HG03095 (cell line): ENCODE measurements around the gene ARFGEF2.
"Not testable (repeated sequence)": the region's sequence is repeated elsewhere in the genome, so short reads cannot be mapped to it uniquely, and the experiment has no call there.

Experiments used
- ATAC-seq: cut with Tn5 transposase; IDR thresholded peaks from one replicate; pipeline ENCODE4 v1.9.1; 2021; ENCODE audit warnings: moderate library complexity; ENCODE audit not compliant: unreplicated experiment

ARFGEF2 gene

GRCh38 chr20:48926821-48927220 is 5.3 kb downstream of the ARFGEF2 start:
- ATAC-seq: no peak

GRCh38 chr20:48928832-48929725 is 7.6 kb downstream of the ARFGEF2 start:
- no peak for ATAC-seq

DNA sequence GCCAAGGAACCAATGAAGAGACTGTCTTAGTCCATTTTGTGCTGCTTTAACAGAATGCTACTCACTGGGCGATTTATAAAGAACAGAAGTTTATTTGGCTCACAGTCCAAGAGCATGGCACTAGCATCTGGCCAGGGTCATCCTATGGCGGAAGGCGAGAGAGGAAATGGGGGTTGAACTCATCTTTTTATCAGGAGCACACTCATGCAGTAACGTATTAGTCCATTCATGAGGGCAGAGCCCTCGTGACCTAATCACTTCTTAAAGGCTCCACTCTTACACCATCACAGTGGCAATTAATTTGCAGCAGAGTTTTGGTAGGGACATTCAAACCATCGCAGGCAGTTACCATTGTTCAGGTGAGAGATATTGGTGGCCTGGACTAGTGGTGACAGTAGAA is 8.5 kb downstream of the ARFGEF2 start:
- no peak for ATAC-seq

- no peak for ATAC-seq
These were observed 9.4 kb downstream of the ARFGEF2 start for GRCh38 chr20:48930878-48931277.

- no peak for ATAC-seq
These were observed 10.2 kb downstream of the ARFGEF2 start for GRCh38 chr20:48931527-48932374.

DNA sequence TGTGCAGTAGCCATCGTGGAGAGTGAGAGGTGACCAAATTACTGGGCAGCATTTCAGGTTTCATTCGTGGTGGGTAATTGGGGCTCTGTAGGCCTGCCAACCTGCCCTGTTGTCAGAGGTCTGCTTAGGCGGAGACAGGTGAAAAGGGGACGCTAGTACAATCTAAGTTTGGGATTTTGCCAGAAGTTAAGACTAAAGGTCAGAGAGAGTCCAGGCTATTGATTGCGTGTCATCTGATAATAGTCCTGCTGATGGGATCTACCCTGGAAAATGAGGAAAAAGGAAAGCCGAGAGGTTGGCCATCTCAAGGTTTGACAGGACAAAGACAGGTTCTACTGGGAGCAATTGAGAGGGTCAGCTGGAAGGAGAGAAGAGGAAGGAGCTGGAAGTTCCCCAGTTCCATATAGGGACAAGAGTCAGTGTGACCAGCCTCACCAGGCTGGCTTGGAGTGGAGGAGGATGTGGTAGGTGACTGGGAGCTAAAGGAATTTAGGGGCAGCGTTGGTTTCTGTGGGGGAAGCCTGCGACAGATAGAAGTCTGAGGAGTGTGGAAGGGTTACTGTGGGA is 10.9 kb downstream of the ARFGEF2 start:
- ATAC-seq: no peak

GRCh38 chr20:48933017-48933766 is 11.7 kb downstream of the ARFGEF2 start:
- ATAC-seq: no peak

DNA sequence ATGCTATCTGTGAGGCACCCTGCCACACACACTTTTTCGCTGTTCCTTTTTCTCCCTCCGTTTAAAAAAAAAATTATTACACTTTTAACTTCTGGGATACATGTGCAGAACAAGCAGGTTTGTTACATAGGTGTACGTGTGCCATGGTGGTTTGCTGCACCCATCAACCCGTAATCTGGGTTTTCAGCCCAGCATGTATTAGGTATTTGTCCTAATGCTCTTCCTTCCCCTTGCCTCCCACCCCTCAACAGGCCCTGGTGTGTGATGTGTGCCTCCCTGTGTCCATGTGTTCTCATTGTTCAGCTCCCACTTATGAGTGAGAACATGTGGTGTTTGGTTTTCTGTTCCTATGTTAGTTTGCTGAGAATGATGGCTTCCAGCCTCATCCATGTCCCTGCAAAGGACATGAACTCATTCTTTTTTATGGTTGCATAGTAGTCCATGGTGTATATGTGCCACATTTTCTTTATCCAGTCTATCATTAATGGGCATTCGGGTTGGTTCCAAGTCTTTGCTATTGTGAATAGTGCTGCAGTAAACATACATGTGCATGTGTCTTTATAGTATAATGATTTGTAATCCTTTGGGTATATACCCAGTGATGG is 12.9 kb downstream of the ARFGEF2 start:
- ATAC-seq: not testable (repeated sequence)

DNA sequence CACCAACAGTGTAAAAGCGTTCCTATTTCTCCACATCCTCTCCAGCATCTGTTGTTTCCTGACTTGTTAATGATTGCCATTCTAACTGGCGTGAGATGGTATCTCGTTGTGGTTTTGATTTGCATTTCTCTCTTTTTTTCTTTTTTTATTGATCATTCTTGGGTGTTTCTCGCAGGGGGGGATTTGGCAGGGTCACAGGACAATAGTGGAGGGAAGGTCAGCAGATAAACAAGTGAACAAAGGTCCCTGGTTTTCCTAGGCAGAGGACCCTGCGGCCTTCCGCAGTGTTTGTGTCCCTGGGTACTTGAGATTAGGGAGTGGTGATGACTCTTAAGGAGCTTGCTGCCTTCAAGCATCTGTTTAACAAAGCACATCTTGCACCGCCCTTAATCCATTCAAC is 13.5 kb downstream of the ARFGEF2 start:
- ATAC-seq: not testable (repeated sequence)

DNA sequence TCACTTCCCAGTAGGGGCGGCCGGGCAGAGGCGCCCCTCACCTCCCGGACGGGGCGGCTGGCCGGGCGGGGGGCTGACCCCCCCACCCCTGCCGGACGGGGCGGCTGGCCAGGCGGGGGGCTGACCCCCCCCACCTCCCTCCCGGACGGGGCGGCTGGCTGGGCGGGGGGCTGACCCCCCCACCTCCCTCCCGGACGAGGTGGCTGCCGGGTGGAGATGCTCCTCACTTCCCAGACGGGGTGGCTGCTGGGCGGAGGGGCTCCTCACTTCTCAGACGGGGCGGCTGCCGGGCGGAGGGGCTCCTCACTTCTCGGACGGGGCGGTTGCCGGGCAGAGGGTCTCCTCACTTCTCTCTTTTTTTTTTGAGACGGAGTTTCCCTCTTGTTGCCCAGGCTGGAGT is 14.7 kb downstream of the ARFGEF2 start:
- not testable (repeated sequence) for ATAC-seq

- ATAC-seq: no peak
These were observed 16.2 kb downstream of the ARFGEF2 start for GRCh38 chr20:48937674-48938073.

- ATAC-seq: no peak
These were observed 17.2 kb downstream of the ARFGEF2 start for GRCh38 chr20:48938670-48939069.

DNA sequence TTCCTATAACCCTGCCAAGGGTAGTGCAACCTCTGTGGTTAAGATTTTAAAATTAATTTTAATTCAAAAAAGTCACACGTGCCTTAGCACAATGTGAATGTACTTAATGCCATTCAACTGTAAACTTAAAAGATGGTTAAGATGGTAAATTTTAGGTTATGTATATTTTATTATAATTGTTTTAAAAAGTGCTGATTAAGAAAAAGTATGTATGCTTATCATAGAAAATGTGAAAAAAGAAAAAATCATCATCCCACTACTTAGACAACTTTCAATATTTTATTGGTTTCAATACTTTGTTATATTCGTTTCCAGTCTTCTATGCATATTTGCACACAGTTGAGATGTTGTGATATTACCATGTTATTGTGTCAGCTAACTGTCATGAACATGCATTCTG is 18.7 kb downstream of the ARFGEF2 start:
- no peak for ATAC-seq

DNA sequence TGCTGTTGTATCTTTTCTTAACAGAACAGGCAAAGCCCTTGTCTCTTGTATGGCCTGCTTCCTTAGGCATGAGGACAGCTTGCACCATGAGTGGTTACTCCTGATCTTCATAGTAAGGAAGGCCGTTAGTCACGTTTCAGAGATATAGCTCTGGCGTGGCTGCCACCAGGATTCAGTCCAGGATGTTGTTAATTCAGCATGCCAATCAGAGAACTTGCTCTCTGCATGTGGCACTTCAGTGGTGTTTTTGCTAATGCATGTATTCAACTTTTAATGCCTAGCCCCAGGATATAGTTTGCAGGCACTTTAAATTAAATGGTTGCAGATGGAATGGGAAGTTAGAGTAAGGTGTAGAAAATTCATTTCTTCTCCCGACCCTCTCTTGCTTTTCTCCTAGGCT is 20.0 kb downstream of the ARFGEF2 start:
- no peak for ATAC-seq

DNA sequence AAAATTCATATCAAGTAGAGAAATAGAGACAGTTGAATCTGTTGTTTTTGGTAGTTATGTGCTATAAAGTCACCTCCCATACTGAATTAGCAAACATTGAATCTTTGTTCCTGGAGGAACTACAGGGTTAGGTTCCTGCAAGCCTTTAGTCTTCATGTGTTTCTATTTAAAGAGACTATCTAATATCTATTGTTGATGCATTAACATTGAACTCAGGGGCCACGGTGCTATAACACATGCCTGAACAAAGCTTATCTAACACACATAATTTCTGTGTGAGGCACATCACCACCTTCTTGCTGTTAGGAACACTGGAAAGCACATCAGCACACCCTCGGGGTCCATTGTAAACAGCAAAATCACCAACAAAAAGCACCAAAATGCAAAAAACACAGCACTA is 21.2 kb downstream of the ARFGEF2 start:
- ATAC-seq: no peak

DNA sequence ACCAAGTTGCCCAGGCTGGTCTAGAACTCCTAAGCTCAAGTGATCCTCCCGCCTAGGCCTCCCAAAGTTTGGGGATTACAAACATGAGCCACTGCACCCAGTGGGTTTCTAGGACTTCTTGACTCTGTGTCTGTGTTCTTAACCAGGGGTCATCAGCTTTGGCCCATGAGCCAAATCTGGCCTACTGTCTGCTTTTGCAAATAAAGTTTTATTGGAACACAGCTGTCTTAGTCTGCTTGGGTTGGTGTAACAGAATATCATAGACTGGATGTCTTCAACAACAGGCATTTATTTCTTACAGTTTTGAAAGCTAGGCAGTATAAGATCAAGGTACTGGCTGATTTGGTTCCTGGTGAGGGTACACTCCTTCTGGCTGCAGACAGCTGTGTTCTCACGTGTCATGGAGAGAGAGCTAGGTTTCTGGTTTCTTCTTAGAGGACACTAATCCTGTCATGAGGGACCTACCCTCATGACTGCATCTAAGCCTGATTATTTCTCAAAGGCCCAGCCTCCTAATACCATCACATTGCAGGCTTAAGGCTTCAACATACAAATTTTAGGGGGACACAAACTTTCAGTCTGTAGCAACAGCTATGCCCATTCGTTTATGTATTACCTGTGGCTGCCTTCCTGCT is 23.3 kb downstream of the ARFGEF2 start:
- ATAC-seq: no peak

DNA sequence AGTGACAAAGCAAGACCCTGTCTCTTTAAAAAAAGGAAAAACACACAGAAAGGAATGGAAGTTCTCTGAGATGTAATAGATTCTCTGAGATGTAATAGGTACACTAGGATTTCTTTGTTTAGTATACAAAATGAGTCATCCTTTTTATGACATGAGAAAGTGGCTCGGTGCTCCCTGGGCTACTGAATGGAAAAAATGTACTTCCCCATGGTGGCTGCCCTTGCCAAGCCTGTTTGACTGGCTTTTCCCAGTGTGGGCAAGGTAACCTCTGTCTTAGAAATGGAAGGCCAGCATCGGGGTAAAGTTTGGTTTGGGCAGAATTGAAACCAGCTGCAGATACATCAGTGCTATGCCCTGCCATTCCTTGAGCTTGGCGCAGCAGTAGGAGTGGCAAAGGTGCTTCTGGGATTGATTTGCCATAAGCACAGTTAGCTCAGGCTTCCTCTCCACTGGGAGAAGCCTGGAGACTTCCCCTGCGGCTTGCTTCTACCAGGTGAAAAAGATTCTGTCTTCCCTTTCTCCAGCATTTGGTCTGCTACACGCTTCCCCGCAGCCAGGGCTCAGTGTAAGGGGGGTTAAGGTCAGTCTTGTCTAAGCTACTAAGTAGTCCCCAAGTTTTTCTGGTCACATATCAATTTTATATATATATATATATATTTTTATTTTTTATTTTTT is 24.5 kb downstream of the ARFGEF2 start:
- no peak for ATAC-seq

GRCh38 chr20:48948612-48949011 is 27.1 kb downstream of the ARFGEF2 start:
- ATAC-seq: no peak
